Esophagus (tissue), 2 donors: ENCODE data around the gene BCDIN3D. TPM values are rescaled to one million over a fixed set of nuclear protein-coding genes. Genes with fewer than 3 reads are reported as not detected.

ENCODE experiments used
- H3K27ac ChIP-seq, 2 donors: one replicate each; pipeline ENCODE4 v1.5.1; 2013; ENCODE audit warnings: low read depth in 2 of 2, mild to moderate bottlenecking in 2 of 2, inconsistent platforms in 1 of 2, low read length in 1 of 2, moderate library complexity in 1 of 2
- H3K27me3 ChIP-seq, 2 donors: one replicate each; pipeline ENCODE4 v1.6.1; 2013; ENCODE audit warnings: low read length in 2 of 2, control low read depth in 1 of 2, mild to moderate bottlenecking in 1 of 2; ENCODE audit not compliant: insufficient read depth in 2 of 2, control insufficient read depth in 1 of 2
- H3K36me3 ChIP-seq, 2 donors: one replicate each; pipeline ENCODE4 v1.6.1; 2013; ENCODE audit warnings: low read length in 1 of 2; ENCODE audit not compliant: control insufficient read depth in 2 of 2, insufficient read depth in 2 of 2
- H3K4me1 ChIP-seq, 2 donors: one replicate each; pipeline ENCODE4 v1.6.1; 2013; ENCODE audit warnings: low read length in 1 of 2; ENCODE audit not compliant: control insufficient read depth in 2 of 2, insufficient read depth in 2 of 2
- H3K4me3 ChIP-seq, 2 donors: one replicate each; pipeline ENCODE4 v1.5.1; 2013; ENCODE audit warnings: low read length in 2 of 2, mild to moderate bottlenecking in 2 of 2, low read depth in 1 of 2, moderate library complexity in 1 of 2
- H3K9me3 ChIP-seq, 2 donors: one replicate each; pipeline ENCODE4 v1.6.1; 2013; ENCODE audit warnings: mild to moderate bottlenecking in 2 of 2, low read depth in 1 of 2, low read length in 1 of 2, moderate library complexity in 1 of 2; ENCODE audit not compliant: control insufficient read depth in 2 of 2, insufficient read depth in 1 of 2
- WGBS, 2 donors: extraction: QIAGEN DNeasy Blood & Tissue Kit; methylation state at CpG; one replicate each; pipeline ENCODE4 v1.1.7; 2013; 5-methylcytosine and 5-hydroxymethylcytosine counted together
- polyA plus RNA-seq, 2 donors: library from polyadenylated mRNA; stranded (reverse); fragments of 200-250 nt; gene quantifications; one replicate each; pipeline ENCODE4 v1.2.3, GENCODE V29; 2013
- donor health status: healthy with polysubstance abuse.
- donor health status: Bipolar disorder and iron deficiency.

The BCDIN3D gene
- polyA plus RNA-seq, 2 donors = 2.3 to 2.6 TPM

DNA sequence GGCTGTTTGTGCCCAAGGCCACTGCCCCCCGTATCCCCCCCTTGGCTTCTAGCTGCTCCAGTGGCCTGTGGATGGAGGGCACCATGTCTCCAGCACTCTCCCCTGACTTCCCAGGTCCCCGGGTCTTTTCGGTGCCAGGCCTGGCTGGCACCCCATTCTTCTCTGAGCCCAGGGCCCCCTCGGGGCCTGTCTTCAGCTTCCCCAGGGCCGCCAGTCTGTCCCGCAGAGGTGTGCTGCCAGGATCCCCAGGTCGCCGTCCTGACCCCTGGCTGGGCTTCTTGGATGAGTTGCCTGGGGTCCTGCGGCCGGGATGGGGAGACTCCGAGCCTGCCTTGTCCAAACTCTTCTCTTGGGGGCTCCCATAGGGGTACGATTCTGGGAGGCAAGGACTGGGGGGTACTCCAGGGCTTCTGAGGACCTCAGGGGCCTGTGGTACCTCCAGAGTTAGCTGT is 47.2 kb downstream of the BCDIN3D start:
- 76 to 89% methylated on average over 12 of the region's 12 CpGs for WGBS, 2 donors
- Histone ChIP-seq H3K27ac (no peak overlapping the region), H3K9me3 (no peaks in the 10 kb centered on the region), H3K27me3 (no peaks in the 10 kb centered on the region), H3K4me1 (no peaks in the 10 kb centered on the region), H3K36me3 (peaks cover 0 to 12% of the 10 kb centered on the region in 2 donors), H3K4me3 (no peak overlapping the region)

GRCh38 chr12:49794811-49795653 is 47.9 kb downstream of the BCDIN3D start:
- Histone ChIP-seq H3K27me3 (no peaks in the 10 kb centered on the region), H3K27ac (no peak overlapping the region), H3K36me3 (peaks cover 0 to 12% of the 10 kb centered on the region in 2 donors), H3K4me3 (no peak overlapping the region), H3K9me3 (no peaks in the 10 kb centered on the region), H3K4me1 (no peaks in the 10 kb centered on the region)
- WGBS, 2 donors = 88 to 91% methylated on average over 31 to 32 of the region's 32 CpGs

- no peaks in the 10 kb centered on the region for H3K27me3 ChIP-seq
- peaks cover 0 to 12% of the 10 kb centered on the region in 2 donors for H3K36me3 ChIP-seq
- no peaks in the 10 kb centered on the region for H3K4me1 ChIP-seq
- H3K27ac ChIP-seq = no peak overlapping the region
- WGBS, 2 donors = 87 to 92% methylated on average over 5 of the region's 5 CpGs
- H3K9me3 ChIP-seq = no peaks in the 10 kb centered on the region
- H3K4me3 ChIP-seq = no peak overlapping the region
Observed at GRCh38 chr12:49794021-49794420, 48.9 kb downstream of the BCDIN3D start.

DNA sequence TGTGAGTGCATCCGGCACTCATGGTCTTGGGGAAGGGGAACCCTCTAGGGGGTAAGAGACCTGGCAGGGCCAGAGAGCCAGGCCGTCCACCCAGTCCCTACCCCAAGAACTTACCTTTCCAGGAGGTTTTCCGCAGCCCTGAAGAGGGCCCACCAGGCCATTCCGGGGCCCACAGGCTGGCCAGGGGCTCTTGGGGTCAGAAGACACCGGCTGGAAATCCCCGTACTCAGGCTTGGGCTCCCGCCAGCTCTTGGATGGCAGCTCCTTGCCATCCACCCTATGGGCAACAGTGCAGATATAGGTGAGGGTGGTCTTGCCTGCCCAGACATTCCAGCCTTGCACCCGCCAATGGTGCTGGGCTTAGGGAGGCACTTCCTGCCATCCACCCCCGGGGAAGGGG is 49.3 kb downstream of the BCDIN3D start:
- WGBS, 2 donors = 92 to 93% methylated on average over 9 of the region's 9 CpGs
- peaks cover 0 to 12% of the 10 kb centered on the region in 2 donors for H3K36me3 ChIP-seq

DNA sequence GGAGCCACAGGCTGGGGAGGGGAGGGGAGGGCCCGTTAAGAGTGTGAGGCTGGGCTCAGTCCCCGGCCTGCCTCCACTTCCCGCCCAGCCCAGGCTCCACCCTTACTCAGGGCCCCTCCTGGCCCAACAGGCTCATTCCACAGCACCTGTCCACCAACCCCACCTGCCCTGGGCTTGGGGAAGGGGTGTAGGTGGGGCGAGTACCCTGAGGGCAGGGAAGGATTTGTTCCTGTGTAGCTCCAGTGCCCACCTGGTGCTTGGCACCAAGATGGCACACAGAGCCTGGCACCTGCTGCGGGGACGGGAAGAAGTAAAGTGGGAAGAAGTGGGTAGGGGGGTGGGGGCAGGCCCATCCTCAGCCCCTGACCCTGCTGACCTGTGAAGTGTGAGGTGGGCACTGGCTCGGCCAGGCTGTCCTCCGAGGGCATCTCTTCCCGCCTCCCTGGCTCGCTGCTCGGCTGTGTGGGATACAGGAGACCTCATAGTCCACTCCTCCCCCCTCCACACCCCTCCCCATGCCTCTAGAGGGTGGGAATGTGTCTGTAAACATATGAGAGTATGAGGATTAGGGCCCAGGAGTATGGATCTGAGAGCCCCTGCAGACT is 49.8 kb downstream of the BCDIN3D start:
- H3K27ac ChIP-seq = no peak overlapping the region
- no peaks in the 10 kb centered on the region for H3K27me3 ChIP-seq
- WGBS, 2 donors = 84% methylated on average over 11 of the region's 11 CpGs
- no peaks in the 10 kb centered on the region for H3K9me3 ChIP-seq
- H3K4me3 ChIP-seq = no peak overlapping the region
- no peaks in the 10 kb centered on the region for H3K4me1 ChIP-seq
- peaks cover 0 to 12% of the 10 kb centered on the region in 2 donors for H3K36me3 ChIP-seq

More for the DNA sequence above, 49.3 kb downstream of the BCDIN3D start:
- H3K27ac ChIP-seq = no peak overlapping the region
- no peaks in the 10 kb centered on the region for H3K4me1 ChIP-seq
- H3K9me3 ChIP-seq = no peaks in the 10 kb centered on the region
- no peaks in the 10 kb centered on the region for H3K27me3 ChIP-seq
- no peak overlapping the region for H3K4me3 ChIP-seq

GRCh38 chr12:49792181-49792970 is 50.5 kb downstream of the BCDIN3D start:
- Histone ChIP-seq H3K4me3 (no peak overlapping the region), H3K27me3 (no peaks in the 10 kb centered on the region), H3K4me1 (no peaks in the 10 kb centered on the region), H3K27ac (no peak overlapping the region), H3K9me3 (no peaks in the 10 kb centered on the region), H3K36me3 (peaks cover 0 to 8% of the 10 kb centered on the region in 2 donors)
- 89 to 90% methylated on average over 17 to 20 of the region's 20 CpGs for WGBS, 2 donors

GRCh38 chr12:49791700-49792099 is 51.2 kb downstream of the BCDIN3D start:
- Histone ChIP-seq H3K4me3 (no peak overlapping the region), H3K27ac (no peak overlapping the region), H3K36me3 (peaks cover 0 to 3% of the 10 kb centered on the region in 2 donors), H3K27me3 (no peaks in the 10 kb centered on the region), H3K4me1 (no peaks in the 10 kb centered on the region), H3K9me3 (no peaks in the 10 kb centered on the region)
- 90 to 91% methylated on average over 23 of the region's 23 CpGs for WGBS, 2 donors

DNA sequence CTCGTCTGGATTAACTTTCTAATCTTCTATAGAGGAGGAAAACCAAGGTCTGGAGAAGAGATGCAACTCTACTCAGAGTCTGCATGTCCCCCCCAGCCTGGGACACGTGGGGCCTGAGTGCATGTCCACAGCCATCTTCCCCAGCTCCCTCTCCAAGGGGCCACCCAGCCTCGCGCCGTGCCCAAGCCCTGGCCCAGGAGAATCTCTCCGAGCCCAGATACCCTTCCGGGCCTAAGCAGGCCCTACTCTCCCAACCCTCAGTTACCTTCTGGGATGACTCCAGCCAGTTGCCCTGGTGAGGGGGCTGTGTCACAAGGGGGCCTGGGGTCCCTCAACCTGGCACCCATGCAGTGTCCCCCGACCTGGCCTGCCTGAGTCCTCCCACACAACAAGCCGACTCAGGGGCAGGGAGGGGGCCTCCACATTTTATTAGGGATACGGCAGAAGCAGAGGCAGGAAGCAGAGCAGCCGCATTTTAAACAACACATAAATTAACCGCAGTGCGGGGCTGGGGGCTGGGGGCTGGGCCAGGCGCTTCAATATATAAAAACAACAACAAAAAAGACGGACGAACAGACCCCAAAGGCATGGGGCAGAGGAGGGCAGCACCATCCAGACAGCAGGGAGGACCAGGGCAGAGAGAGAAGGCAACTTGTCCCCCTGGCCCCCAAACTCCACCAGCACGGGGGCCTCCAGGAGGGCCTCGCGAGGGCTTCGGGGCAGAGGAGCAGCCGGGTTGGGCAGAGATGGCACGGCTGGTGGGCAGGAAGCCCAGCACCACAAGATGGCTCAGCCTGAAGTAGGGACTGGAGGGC is 52.0 kb downstream of the BCDIN3D start:
- Histone ChIP-seq H3K36me3 (no peaks in the 10 kb centered on the region), H3K27ac (no peak overlapping the region), H3K4me3 (no peak overlapping the region), H3K27me3 (no peaks in the 10 kb centered on the region), H3K9me3 (no peaks in the 10 kb centered on the region), H3K4me1 (no peaks in the 10 kb centered on the region)
- 79 to 81% methylated on average over 20 to 22 of the region's 22 CpGs for WGBS, 2 donors

DNA sequence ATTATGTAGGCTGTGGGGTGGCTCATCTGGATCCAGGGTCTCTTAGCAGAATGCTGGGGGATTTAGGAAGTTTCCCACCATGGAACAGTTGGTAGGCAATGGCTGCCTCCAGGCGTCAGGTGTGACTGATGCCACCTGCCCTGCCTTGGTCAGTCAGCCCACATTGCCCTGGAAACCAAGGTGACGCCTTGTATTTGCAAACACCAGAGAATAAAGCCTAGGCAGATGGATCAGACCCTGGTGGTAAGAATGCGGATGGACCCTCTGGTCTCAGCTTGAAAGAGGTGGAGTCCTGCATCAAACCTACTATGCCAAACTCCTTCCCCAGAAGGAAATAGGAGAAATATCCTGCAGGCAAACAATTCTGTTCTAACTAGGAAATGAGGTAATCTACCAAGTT is 52.9 kb downstream of the BCDIN3D start:
- no peaks in the 10 kb centered on the region for H3K27me3 ChIP-seq
- H3K9me3 ChIP-seq = no peaks in the 10 kb centered on the region
- no peaks in the 10 kb centered on the region for H3K36me3 ChIP-seq
- H3K27ac ChIP-seq = no peak overlapping the region
- H3K4me1 ChIP-seq = no peaks in the 10 kb centered on the region
- WGBS, 2 donors = 80 to 85% methylated on average over 3 of the region's 3 CpGs
- no peak overlapping the region for H3K4me3 ChIP-seq
